HEK293T (cell line): ENCODE results near the gene MAPK13.

ENCODE experiments used
- BHLHE40 ChIP-seq: fragments of 450-650 bp; IDR thresholded peaks from 2 replicates; pipeline ENCODE4 v1.6.1; 2016; ENCODE audit warnings: mild to moderate bottlenecking, moderate library complexity, borderline replicate concordance
- CTBP1 ChIP-seq: fragments of 450-650 bp; IDR thresholded peaks from 2 replicates; pipeline ENCODE4 v1.6.1; 2016; ENCODE audit warnings: borderline replicate concordance
- ELF4 ChIP-seq: fragments of 450-650 bp; IDR thresholded peaks from 2 replicates; pipeline ENCODE4 v1.6.1; 2017; ENCODE audit warnings: antibody characterized with exemption
- FOXM1 ChIP-seq: fragments of 450-650 bp; IDR thresholded peaks from 2 replicates; pipeline ENCODE4 v1.6.1; 2017; ENCODE audit warnings: mild to moderate bottlenecking, borderline replicate concordance
- HDGF ChIP-seq: fragments of 450-650 bp; IDR thresholded peaks from 2 replicates; pipeline ENCODE4 v1.6.1; 2017; ENCODE audit warnings: antibody characterized with exemption, borderline replicate concordance
- L3MBTL2 ChIP-seq: fragments of 450-650 bp; conservative IDR thresholded peaks from 2 replicates; pipeline ENCODE4 v1.6.1; 2016; ENCODE audit warnings: mild to moderate bottlenecking
- SP1 ChIP-seq: fragments of 450-650 bp; IDR thresholded peaks from 2 replicates; pipeline ENCODE4 v1.6.1; 2017
- SUZ12 ChIP-seq: fragments of 450-650 bp; IDR thresholded peaks from 2 replicates; pipeline ENCODE4 v1.6.1; 2016; ENCODE audit warnings: mild to moderate bottlenecking
- TARDBP ChIP-seq: fragments of 450-650 bp; IDR thresholded peaks from 2 replicates; pipeline ENCODE4 v1.6.1; 2016

- TF ChIP-seq FOXM1 (no peak), TARDBP (no peak), SP1 (no peak), SUZ12 (no peak), ELF4 (no peak), HDGF (no peak), BHLHE40 (no peak), L3MBTL2 (no peak), CTBP1 (no peak)
These were observed 5.7 kb downstream of the MAPK13 start for GRCh38 chr6:36136034-36136433.
